ENCODE measurements around the gene OXLD1.

OXLD1 gene

DNA sequence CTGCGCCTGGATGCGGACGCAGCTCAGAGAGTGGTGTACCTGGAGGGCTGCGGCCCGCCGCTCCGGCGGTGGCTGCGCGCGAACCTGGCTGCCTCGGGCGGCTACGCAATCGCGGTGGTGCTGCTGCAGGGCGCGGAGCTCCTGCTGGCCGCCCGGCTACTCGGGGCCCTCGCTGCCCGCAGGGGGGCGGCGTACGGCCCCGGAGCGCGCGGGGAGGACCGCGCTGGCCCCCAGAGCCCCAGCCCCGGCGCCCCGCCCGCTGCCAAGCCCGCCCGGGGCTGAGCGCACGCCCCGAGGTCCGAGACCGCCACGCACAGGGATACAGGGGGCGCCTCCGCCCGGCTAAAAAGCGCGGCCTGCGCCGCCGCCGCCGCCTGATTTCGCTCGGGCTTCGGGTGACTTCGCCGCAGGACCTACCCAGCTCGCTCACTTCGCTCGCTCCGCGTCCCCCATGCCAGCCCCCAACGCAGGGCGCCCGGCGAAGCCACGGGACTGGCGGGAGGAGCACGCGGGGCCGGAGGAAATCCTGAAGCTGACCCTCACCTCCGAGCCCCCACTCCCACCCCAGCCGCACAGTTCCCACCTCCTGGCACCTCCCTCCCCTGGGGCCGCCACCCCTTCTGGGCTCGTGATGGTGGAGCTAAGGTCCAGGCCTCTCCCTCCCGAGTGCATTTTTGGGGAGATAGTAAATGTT, 18.2 kb downstream of the OXLD1 start:
- ChIA-PET POLR2A (no interaction called here), CTCF (no interaction called here)
- no peak for DNase-seq (ENCODE audit: extremely low spot score)
- TF ChIP-seq CTCF (IDR thresholded peaks at IDR 0.05; ENCODE audit: control extremely low read depth, extremely low read depth, low read depth, missing control alignments): no peak

DNA sequence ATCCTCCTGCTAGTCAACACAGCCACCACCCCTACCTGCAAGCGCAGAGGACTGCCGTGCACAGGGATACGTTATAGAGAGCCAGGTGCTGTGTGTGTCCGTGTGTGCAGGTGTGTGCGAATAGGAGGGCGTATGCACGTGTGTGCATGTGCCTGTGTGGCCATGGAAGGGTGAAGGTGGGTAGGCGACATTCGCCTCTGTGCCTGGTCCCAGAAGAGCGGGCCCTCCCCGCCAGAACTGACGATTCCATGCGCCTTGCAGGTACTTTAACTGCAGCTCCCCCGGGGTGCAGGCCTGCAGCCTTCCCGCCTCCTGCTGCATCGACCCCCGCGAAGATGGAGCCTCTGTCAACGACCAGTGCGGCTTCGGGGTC, 18.8 kb downstream of the OXLD1 start:
- no peak for TF ChIP-seq CTCF (IDR thresholded peaks at IDR 0.05; ENCODE audit: control extremely low read depth, extremely low read depth, low read depth, missing control alignments)
- ChIA-PET CTCF (interaction anchor here (2.3 kb wide), 1 partner anchor 46 kb away, joined by 6 read pairs; no protein-coding TSS in a partner anchor), POLR2A (no interaction called here)
- DNase-seq (ENCODE audit: extremely low spot score): no peak

GRCh38 chr17:81646869-81647600, 19.4 kb downstream of the OXLD1 start:
- ChIA-PET POLR2A (no interaction called here), CTCF (interaction anchor here (1.5 to 2.3 kb wide), 2 partner anchors 9 to 46 kb away, joined by 5 to 6 read pairs; partner anchors contain the start of gene PDE6G)
- TF ChIP-seq CTCF (IDR thresholded peaks at IDR 0.05; ENCODE audit: control extremely low read depth, extremely low read depth, low read depth, missing control alignments): no peak
- no peak for DNase-seq (ENCODE audit: extremely low spot score)

- TF ChIP-seq CTCF (IDR thresholded peaks at IDR 0.05; ENCODE audit: control extremely low read depth, extremely low read depth, low read depth, missing control alignments): no peak
- ChIA-PET POLR2A (no interaction called here), CTCF (interaction anchor here (2.3 kb wide), 1 partner anchor 44 kb away, joined by 6 read pairs; no protein-coding TSS in a partner anchor)
- DNase-seq (ENCODE audit: extremely low spot score): no peak
These were observed 21.1 kb downstream of the OXLD1 start for GRCh38 chr17:81644976-81645952.

GRCh38 chr17:81644496-81644895, 21.9 kb downstream of the OXLD1 start:
- TF ChIP-seq CTCF (IDR thresholded peaks at IDR 0.05; ENCODE audit: control extremely low read depth, extremely low read depth, low read depth, missing control alignments): no peak
- DNase-seq (ENCODE audit: extremely low spot score): no peak
- CTCF ChIA-PET: no interaction called here
- POLR2A ChIA-PET: no interaction called here

DNA sequence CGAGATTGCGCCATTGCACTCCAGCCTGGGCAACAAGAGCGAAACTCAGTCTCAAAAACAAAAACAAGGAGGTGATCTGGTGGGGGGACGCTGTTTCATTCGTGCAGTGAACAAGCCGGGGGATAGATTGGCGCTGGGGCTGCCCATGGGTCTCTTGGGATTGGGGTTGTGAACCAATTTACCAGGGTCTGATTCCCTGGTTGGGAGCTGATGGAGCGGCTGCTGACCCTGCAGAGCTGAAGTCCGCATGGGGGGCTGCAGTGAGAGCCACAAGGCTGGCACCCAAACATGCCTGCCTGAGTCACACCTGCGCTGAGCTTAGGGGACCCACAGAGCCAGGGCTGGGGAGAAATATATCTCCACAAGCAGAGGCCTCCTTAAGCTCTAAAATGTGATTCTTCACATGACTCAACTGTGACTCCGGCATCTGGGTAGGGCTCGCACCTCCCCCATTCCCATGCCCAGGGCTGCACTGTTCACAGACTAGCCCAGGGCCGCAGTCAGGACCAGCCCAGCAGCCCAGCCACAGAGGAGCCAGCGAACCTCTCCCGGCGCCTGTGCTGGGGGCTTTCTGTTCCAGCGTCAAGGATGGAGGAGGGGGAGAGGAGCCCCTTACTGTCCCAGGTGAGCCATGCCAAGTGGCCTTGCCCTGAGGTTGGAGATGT, 24.4 kb downstream of the OXLD1 start:
- DNase-seq (ENCODE audit: extremely low spot score): no peak
- TF ChIP-seq CTCF (IDR thresholded peaks at IDR 0.05; ENCODE audit: control extremely low read depth, extremely low read depth, low read depth, missing control alignments): no peak
- CTCF ChIA-PET: no interaction called here
- POLR2A ChIA-PET: no interaction called here
